ENCODE results near the gene SPRED1.
"Not testable (repeated sequence)": the region's sequence is repeated elsewhere in the genome, so short reads cannot be mapped to it uniquely, and the experiment has no call there.

Gene SPRED1

DNA sequence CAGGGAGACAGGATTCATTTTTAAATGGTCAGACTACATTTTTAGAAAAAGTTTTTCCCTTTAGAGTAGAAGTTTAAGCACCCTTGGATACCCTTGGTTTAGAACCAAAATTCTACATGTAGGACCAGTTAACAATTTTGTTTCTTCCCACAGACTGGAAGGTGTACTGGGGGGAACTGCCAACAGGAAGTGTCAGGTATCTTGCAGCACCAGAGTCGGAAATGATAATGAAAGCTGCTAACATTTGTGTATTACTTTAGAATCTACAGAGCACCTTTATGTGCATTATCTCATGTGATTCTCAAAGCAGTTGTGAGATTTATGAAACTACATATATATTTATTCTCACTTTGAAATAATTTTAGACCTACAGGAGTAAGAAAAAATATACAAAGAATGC is 21.5 kb downstream of the SPRED1 start:
- TF ChIP-seq, protein P1, sequence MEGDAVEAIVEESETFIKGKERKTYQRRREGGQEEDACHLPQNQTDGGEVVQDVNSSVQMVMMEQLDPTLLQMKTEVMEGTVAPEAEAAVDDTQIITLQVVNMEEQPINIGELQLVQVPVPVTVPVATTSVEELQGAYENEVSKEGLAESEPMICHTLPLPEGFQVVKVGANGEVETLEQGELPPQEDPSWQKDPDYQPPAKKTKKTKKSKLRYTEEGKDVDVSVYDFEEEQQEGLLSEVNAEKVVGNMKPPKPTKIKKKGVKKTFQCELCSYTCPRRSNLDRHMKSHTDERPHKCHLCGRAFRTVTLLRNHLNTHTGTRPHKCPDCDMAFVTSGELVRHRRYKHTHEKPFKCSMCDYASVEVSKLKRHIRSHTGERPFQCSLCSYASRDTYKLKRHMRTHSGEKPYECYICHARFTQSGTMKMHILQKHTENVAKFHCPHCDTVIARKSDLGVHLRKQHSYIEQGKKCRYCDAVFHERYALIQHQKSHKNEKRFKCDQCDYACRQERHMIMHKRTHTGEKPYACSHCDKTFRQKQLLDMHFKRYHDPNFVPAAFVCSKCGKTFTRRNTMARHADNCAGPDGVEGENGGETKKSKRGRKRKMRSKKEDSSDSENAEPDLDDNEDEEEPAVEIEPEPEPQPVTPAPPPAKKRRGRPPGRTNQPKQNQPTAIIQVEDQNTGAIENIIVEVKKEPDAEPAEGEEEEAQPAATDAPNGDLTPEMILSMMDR (IDR thresholded peaks at IDR 0.05; ENCODE audit: insufficient read depth, low read length): no peak
- TF ChIP-seq SPI1 (IDR thresholded peaks at IDR 0.05; ENCODE audit: borderline replicate concordance, low read depth): no peak
- TF ChIP-seq, protein P2, sequence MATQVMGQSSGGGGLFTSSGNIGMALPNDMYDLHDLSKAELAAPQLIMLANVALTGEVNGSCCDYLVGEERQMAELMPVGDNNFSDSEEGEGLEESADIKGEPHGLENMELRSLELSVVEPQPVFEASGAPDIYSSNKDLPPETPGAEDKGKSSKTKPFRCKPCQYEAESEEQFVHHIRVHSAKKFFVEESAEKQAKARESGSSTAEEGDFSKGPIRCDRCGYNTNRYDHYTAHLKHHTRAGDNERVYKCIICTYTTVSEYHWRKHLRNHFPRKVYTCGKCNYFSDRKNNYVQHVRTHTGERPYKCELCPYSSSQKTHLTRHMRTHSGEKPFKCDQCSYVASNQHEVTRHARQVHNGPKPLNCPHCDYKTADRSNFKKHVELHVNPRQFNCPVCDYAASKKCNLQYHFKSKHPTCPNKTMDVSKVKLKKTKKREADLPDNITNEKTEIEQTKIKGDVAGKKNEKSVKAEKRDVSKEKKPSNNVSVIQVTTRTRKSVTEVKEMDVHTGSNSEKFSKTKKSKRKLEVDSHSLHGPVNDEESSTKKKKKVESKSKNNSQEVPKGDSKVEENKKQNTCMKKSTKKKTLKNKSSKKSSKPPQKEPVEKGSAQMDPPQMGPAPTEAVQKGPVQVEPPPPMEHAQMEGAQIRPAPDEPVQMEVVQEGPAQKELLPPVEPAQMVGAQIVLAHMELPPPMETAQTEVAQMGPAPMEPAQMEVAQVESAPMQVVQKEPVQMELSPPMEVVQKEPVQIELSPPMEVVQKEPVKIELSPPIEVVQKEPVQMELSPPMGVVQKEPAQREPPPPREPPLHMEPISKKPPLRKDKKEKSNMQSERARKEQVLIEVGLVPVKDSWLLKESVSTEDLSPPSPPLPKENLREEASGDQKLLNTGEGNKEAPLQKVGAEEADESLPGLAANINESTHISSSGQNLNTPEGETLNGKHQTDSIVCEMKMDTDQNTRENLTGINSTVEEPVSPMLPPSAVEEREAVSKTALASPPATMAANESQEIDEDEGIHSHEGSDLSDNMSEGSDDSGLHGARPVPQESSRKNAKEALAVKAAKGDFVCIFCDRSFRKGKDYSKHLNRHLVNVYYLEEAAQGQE (IDR thresholded peaks at IDR 0.05; ENCODE audit: insufficient replicate concordance, low read depth): no peak
- no peak for TF ChIP-seq POLR2AphosphoS5 (IDR thresholded peaks at IDR 0.05; ENCODE audit: low read depth)
- no peak for TF ChIP-seq GABPA (IDR thresholded peaks at IDR 0.05; ENCODE audit: low read depth)
- no peaks in the 10 kb centered on the region for H3K27me3 ChIP-seq (ENCODE audit: insufficient read depth, poor library complexity, severe bottlenecking)
- no peak overlapping the region for H3K4me3 ChIP-seq (replicated peaks; ENCODE audit: insufficient read depth, low read length)
- no peak for DNase-seq (ENCODE audit: low read depth in 1 of 2, low spot score in 1 of 2)
- H3K27ac ChIP-seq (replicated peaks): no peak overlapping the region

DNA sequence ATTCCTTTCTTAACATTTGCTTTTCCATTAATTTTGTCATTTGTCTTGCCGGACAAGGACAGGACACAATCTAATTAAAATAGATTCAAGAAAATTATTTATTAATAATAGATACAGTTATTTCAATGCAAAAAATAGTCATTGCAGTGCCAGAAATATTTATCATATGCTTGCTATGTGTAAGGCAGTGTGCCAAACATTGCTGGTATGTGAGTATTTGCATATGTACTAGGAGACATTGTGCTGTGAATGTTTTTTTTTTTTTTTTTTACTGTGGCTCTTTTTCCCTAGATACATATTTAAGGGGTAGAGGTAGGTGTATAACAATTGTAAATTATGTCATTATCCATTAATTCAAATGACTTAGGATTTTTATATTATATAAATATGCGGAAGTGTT is 23.3 kb downstream of the SPRED1 start:
- H3K27me3 ChIP-seq (ENCODE audit: insufficient read depth, poor library complexity, severe bottlenecking): no peaks in the 10 kb centered on the region
- no peak for DNase-seq (ENCODE audit: low read depth in 1 of 2, low spot score in 1 of 2)
- H3K27ac ChIP-seq (replicated peaks): no peak overlapping the region
- TF ChIP-seq, protein P2 (IDR thresholded peaks at IDR 0.05; ENCODE audit: insufficient replicate concordance, low read depth): no peak
- TF ChIP-seq, protein P1 (IDR thresholded peaks at IDR 0.05; ENCODE audit: insufficient read depth, low read length): no peak
- no peak overlapping the region for H3K4me3 ChIP-seq (replicated peaks; ENCODE audit: insufficient read depth, low read length)

DNA sequence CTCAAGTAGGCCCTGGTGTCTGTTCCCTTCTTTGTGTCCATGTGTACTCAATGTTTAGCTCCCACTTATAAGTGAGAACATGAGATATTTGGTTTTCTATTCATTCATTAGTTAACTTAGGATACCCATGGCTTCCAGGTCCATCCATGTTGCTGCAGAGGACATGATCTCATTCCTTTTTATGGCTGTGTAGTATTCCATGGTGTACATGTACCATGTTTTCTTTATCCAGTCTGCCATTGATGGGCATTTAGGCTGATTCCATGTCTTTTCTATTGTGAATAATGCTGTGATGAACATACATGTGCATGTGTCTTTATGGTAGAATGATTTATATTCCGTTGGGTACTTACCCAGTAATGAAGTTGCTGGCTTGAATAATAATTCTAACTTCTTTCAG is 24.6 kb downstream of the SPRED1 start:
- H3K27ac ChIP-seq (replicated peaks); H3K4me3 ChIP-seq (replicated peaks; ENCODE audit: insufficient read depth, low read length); H3K27me3 ChIP-seq (ENCODE audit: insufficient read depth, poor library complexity, severe bottlenecking); DNase-seq (ENCODE audit: low read depth in 1 of 2, low spot score in 1 of 2): not testable (repeated sequence)

DNA sequence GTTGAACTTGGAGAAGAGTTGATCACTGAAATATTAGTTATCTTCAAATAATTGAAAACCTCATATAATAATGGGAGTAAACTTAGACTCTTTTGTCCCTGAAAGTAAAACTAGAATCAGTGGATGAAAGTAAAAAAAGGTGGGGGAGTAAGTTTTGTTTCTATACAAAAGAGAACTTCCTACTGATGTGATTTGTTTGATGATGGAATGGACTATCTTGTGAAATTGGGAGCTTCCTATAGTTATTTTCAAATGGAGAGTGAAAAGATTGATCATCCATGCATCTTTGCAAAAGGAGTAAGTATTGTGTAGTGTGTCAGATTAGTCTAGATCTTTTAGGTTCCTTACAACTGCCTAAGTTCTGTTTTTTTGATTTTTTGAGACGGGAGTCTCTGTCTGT is 28.4 kb downstream of the SPRED1 start:
- H3K27ac ChIP-seq (replicated peaks): no peak overlapping the region
- no peaks in the 10 kb centered on the region for H3K27me3 ChIP-seq (ENCODE audit: insufficient read depth, poor library complexity, severe bottlenecking)
- H3K4me3 ChIP-seq (replicated peaks; ENCODE audit: insufficient read depth, low read length): no peak overlapping the region
- no peak for DNase-seq (ENCODE audit: low read depth in 1 of 2, low spot score in 1 of 2)
- TF ChIP-seq, protein P2 (IDR thresholded peaks at IDR 0.05; ENCODE audit: insufficient replicate concordance, low read depth): no peak
- TF ChIP-seq, protein P1 (IDR thresholded peaks at IDR 0.05; ENCODE audit: insufficient read depth, low read length): no peak
- no peak for TF ChIP-seq GABPA (IDR thresholded peaks at IDR 0.05; ENCODE audit: low read depth)
- TF ChIP-seq SPI1 (IDR thresholded peaks at IDR 0.05; ENCODE audit: borderline replicate concordance, low read depth): no peak
- no peak for TF ChIP-seq POLR2AphosphoS5 (IDR thresholded peaks at IDR 0.05; ENCODE audit: low read depth)

Measured in HL-60 (cell line).